Mesenchymal stem cell (in vitro differentiated cells and primary cell): Measurements from ENCODE around the gene FOXP1.

Source experiments
- DNase-seq: peaks from one replicate; pipeline ENCODE4 v3.0.0-alpha.2; 2013
- H2AFZ ChIP-seq: one replicate; pipeline ENCODE4 v1.6.1; 2013; ENCODE audit warnings: low read depth, mild to moderate bottlenecking, control low read depth, inconsistent platforms, low read length, moderate library complexity
- H2AK5ac ChIP-seq: 2 replicates; pipeline ENCODE4 v1.6.1; 2013; ENCODE audit warnings: low read length, moderate library complexity, mild to moderate bottlenecking, inconsistent platforms; ENCODE audit not compliant: severe bottlenecking
- H2BK120ac ChIP-seq: one replicate; pipeline ENCODE4 v1.6.1; 2013; ENCODE audit warnings: low read depth, mild to moderate bottlenecking, inconsistent platforms, low read length, moderate library complexity
- H2BK12ac ChIP-seq, 2 experiments: one replicate each; pipeline ENCODE4 v1.6.1; 2013; ENCODE audit warnings: inconsistent platforms in 2 of 2, low read length in 2 of 2, mild to moderate bottlenecking in 2 of 2, moderate library complexity in 2 of 2, control low read depth in 1 of 2
- H2BK15ac ChIP-seq: one replicate; pipeline ENCODE4 v1.6.1; 2013; ENCODE audit warnings: mild to moderate bottlenecking, low read depth, inconsistent platforms; ENCODE audit not compliant: poor library complexity, severe bottlenecking
- H2BK5ac ChIP-seq: 2 replicates; pipeline ENCODE4 v1.6.1; 2013; ENCODE audit warnings: low read depth, mild to moderate bottlenecking, low read length, control low read depth, inconsistent platforms; ENCODE audit not compliant: poor library complexity, severe bottlenecking
- H3K14ac ChIP-seq, 2 experiments: one replicate each; pipeline ENCODE4 v1.6.1; 2013; ENCODE audit warnings: inconsistent platforms in 2 of 2, low read length in 2 of 2, control low read depth in 1 of 2, mild to moderate bottlenecking in 1 of 2, moderate library complexity in 1 of 2
- H3K18ac ChIP-seq, 2 experiments: one replicate each; pipeline ENCODE4 v1.6.1; 2013; ENCODE audit warnings: inconsistent platforms in 2 of 2, low read length in 2 of 2, control low read depth in 1 of 2, low read depth in 1 of 2, mild to moderate bottlenecking in 1 of 2
- H3K23ac ChIP-seq, 2 experiments: one replicate each; pipeline ENCODE4 v1.6.1; 2013; ENCODE audit warnings: inconsistent platforms in 2 of 2, low read length in 2 of 2, mild to moderate bottlenecking in 2 of 2, moderate library complexity in 2 of 2, control low read depth in 1 of 2
- H3K27ac ChIP-seq: 2 replicates; pipeline ENCODE4 v1.5.1; 2013; ENCODE audit warnings: mild to moderate bottlenecking, moderate library complexity, low read length, control low read depth, inconsistent platforms; ENCODE audit not compliant: poor library complexity, severe bottlenecking
- H3K27me3 ChIP-seq, 2 experiments: 2 replicates each; pipeline versions ENCODE4 v1.6.1 to v1.7.0; 2013; ENCODE audit warnings: low read length in 2 of 2, mild to moderate bottlenecking in 2 of 2, moderate library complexity in 2 of 2, control low read depth in 1 of 2, inconsistent platforms in 1 of 2; ENCODE audit not compliant: control insufficient read depth in 1 of 2, insufficient read depth in 1 of 2
- H3K36me3 ChIP-seq, 2 experiments: 2 replicates each; pipeline versions ENCODE4 v1.6.1 to v1.7.0; 2013; ENCODE audit warnings: low read length in 2 of 2, control low read depth in 1 of 2, inconsistent platforms in 1 of 2, low read depth in 1 of 2, mild to moderate bottlenecking in 1 of 2; ENCODE audit not compliant: insufficient read depth in 2 of 2, control insufficient read depth in 1 of 2
- H3K4ac ChIP-seq, 2 experiments: one replicate each; pipeline ENCODE4 v1.6.1; 2013; ENCODE audit warnings: inconsistent platforms in 2 of 2, low read length in 2 of 2, mild to moderate bottlenecking in 2 of 2, moderate library complexity in 2 of 2, control low read depth in 1 of 2, low read depth in 1 of 2
- H3K4me1 ChIP-seq: 2 replicates; pipeline ENCODE4 v1.6.1; 2013; ENCODE audit warnings: low read depth, low read length, control low read depth; ENCODE audit not compliant: control insufficient read depth, insufficient read depth
- H3K4me2 ChIP-seq: 2 replicates; pipeline ENCODE4 v1.6.1; 2013; ENCODE audit warnings: low read length, mild to moderate bottlenecking, inconsistent platforms; ENCODE audit not compliant: poor library complexity, severe bottlenecking
- H3K4me3 ChIP-seq, 2 experiments: 2 replicates each; pipeline versions ENCODE4 v1.5.1 to v1.7.0; 2013; ENCODE audit warnings: low read length in 2 of 2, mild to moderate bottlenecking in 2 of 2, control low read depth in 1 of 2, low read depth in 1 of 2; ENCODE audit not compliant: insufficient read depth in 1 of 2
- H3K79me1 ChIP-seq: replicated peaks from 2 replicates; pipeline ENCODE4 v1.6.1; 2013; ENCODE audit warnings: mild to moderate bottlenecking, control low read depth, low read length, inconsistent platforms; ENCODE audit not compliant: poor library complexity, severe bottlenecking
- H3K9ac ChIP-seq: 2 replicates; pipeline ENCODE4 v1.7.0; 2013; ENCODE audit warnings: mild to moderate bottlenecking, low read length, moderate library complexity
- H3K9me3 ChIP-seq: 2 replicates; pipeline ENCODE4 v1.7.0; 2013; ENCODE audit warnings: mild to moderate bottlenecking, low read length; ENCODE audit not compliant: control insufficient read depth
- H4K8ac ChIP-seq: one replicate; pipeline ENCODE4 v1.6.1; 2013; ENCODE audit warnings: inconsistent platforms, mild to moderate bottlenecking, low read length, moderate library complexity
- H4K91ac ChIP-seq: one replicate; pipeline ENCODE4 v1.6.1; 2013; ENCODE audit warnings: mild to moderate bottlenecking, low read length, inconsistent platforms
- WGBS: methylation state at CpG from one replicate; pipeline ENCODE4 v1.1.7; 2013; ENCODE audit warnings: mixed read lengths; 5-methylcytosine and 5-hydroxymethylcytosine counted together

Gene FOXP1

GRCh38 chr3:71300951-71301393 is 282.6 kb downstream of the FOXP1 start:
- no peak for DNase-seq
- H2BK15ac ChIP-seq = no peak overlapping the region
- no peak overlapping the region for H3K18ac ChIP-seq
- no peaks in the 10 kb centered on the region for H3K27me3 ChIP-seq
- H2AFZ ChIP-seq = no peak overlapping the region
- no peaks in the 10 kb centered on the region for H3K36me3 ChIP-seq
- H2BK12ac ChIP-seq = no peak overlapping the region
- no peak overlapping the region for H3K14ac ChIP-seq
- H2BK120ac ChIP-seq = no peak overlapping the region
- H2BK5ac ChIP-seq = no peak overlapping the region
- WGBS = 75% methylated on average over 4 of the region's 4 CpGs
- no peak overlapping the region for H3K9ac ChIP-seq
- no peak overlapping the region for H4K8ac ChIP-seq
- H3K27ac ChIP-seq = no peak overlapping the region
- H3K4ac ChIP-seq = no peak overlapping the region
- H4K91ac ChIP-seq = no peak overlapping the region
- no peak overlapping the region for H3K4me2 ChIP-seq
- H3K23ac ChIP-seq = no peak overlapping the region
- no peak overlapping the region for H2AK5ac ChIP-seq
- H3K4me3 ChIP-seq = no peak overlapping the region
- H3K9me3 ChIP-seq = no peaks in the 10 kb centered on the region
- H3K4me1 ChIP-seq = peaks cover 5% of the 10 kb centered on the region
- H3K79me1 ChIP-seq = peaks cover 20% of the 10 kb centered on the region

GRCh38 chr3:71299160-71299559 is 284.4 kb downstream of the FOXP1 start:
- DNase-seq = no peak
- no peak overlapping the region for H2BK5ac ChIP-seq
- H3K4ac ChIP-seq = no peak overlapping the region
- H3K4me2 ChIP-seq = no peak overlapping the region
- no peak overlapping the region for H2AK5ac ChIP-seq
- H2BK120ac ChIP-seq = no peak overlapping the region
- H3K14ac ChIP-seq = no peak overlapping the region
- no peak overlapping the region for H3K18ac ChIP-seq
- H3K23ac ChIP-seq = no peak overlapping the region
- H3K9me3 ChIP-seq = no peaks in the 10 kb centered on the region
- no peak overlapping the region for H2BK12ac ChIP-seq
- H3K79me1 ChIP-seq = peaks cover 22% of the 10 kb centered on the region
- no peak overlapping the region for H4K91ac ChIP-seq
- no peak overlapping the region for H3K4me3 ChIP-seq
- H3K36me3 ChIP-seq = no peaks in the 10 kb centered on the region
- no peak overlapping the region for H3K9ac ChIP-seq
- no peak overlapping the region for H3K27ac ChIP-seq
- H3K27me3 ChIP-seq = no peaks in the 10 kb centered on the region
- H4K8ac ChIP-seq = no peak overlapping the region
- no peak overlapping the region for H2AFZ ChIP-seq
- WGBS = 97% methylated on average over 5 of the region's 5 CpGs
- H2BK15ac ChIP-seq = no peak overlapping the region
- peaks cover 2% of the 10 kb centered on the region for H3K4me1 ChIP-seq

- Histone ChIP-seq H2BK12ac (no peak overlapping the region), H3K18ac (no peak overlapping the region), H3K79me1 (peaks cover 26% of the 10 kb centered on the region), H3K27ac (no peak overlapping the region), H3K4me3 (no peak overlapping the region), H3K4me2 (no peak overlapping the region), H3K9me3 (no peaks in the 10 kb centered on the region), H3K14ac (no peak overlapping the region), H4K8ac (no peak overlapping the region), H2BK15ac (no peak overlapping the region), H3K9ac (no peak overlapping the region), H2AFZ (no peak overlapping the region), H4K91ac (no peak overlapping the region), H3K4ac (no peak overlapping the region), H3K27me3 (no peaks in the 10 kb centered on the region), H3K36me3 (no peaks in the 10 kb centered on the region), H2BK120ac (no peak overlapping the region), H3K23ac (no peak overlapping the region), H2AK5ac (no peak overlapping the region), H2BK5ac (no peak overlapping the region), H3K4me1 (no peaks in the 10 kb centered on the region)
- WGBS = 93% methylated on average over 5 of the region's 7 CpGs
- no peak for DNase-seq
These were observed 288.6 kb downstream of the FOXP1 start for GRCh38 chr3:71294919-71295318.

GRCh38 chr3:71290301-71290700 is 293.2 kb downstream of the FOXP1 start:
- Histone ChIP-seq H2AK5ac (no peak overlapping the region), H3K4ac (no peak overlapping the region), H2BK12ac (no peak overlapping the region), H3K18ac (no peak overlapping the region), H3K4me3 (no peak overlapping the region), H3K27ac (no peak overlapping the region), H3K27me3 (no peaks in the 10 kb centered on the region), H2BK120ac (no peak overlapping the region), H2AFZ (no peak overlapping the region), H2BK15ac (no peak overlapping the region), H3K4me1 (peaks cover 2% of the 10 kb centered on the region), H3K79me1 (peaks cover 30% of the 10 kb centered on the region), H4K91ac (no peak overlapping the region), H3K4me2 (no peak overlapping the region), H3K14ac (no peak overlapping the region), H3K36me3 (no peaks in the 10 kb centered on the region), H3K9me3 (no peaks in the 10 kb centered on the region), H2BK5ac (no peak overlapping the region), H3K9ac (no peak overlapping the region), H4K8ac (no peak overlapping the region), H3K23ac (no peak overlapping the region)
- DNase-seq = no peak
- 95% methylated on average over 2 of the region's 2 CpGs for WGBS
